ENCODE measurements around the gene NAA80.

- TF ChIP-seq POLR2A (IDR thresholded peaks at IDR 0.05) (no peak), CTCF (IDR thresholded peaks at IDR 0.05) (no peak), EP300 (IDR thresholded peaks at IDR 0.05) (no peak)
Observed at GRCh38 chr3:50289130-50289529, 10.1 kb downstream of the NAA80 start.
